Endothelial cell (in vitro differentiated cells): Measurements from ENCODE around the gene MFSD12. TPM values are rescaled to one million over a fixed set of nuclear protein-coding genes. Genes with fewer than 3 reads are reported as not detected.

Experiments
- DNase-seq: peaks from one replicate; pipeline ENCODE4 v3.0.0; 2021; ENCODE audit warnings: low spot score
- H3K27ac Mint-ChIP-seq: one replicate; pipeline ENCODE4 v1.8.0; 2021; ENCODE audit warnings: mixed read lengths, inconsistent platforms; ENCODE audit not compliant: unreplicated experiment
- H3K27me3 Mint-ChIP-seq: one replicate; pipeline ENCODE4 v1.8.0; 2021; ENCODE audit warnings: mild to moderate bottlenecking, moderate library complexity, mixed read lengths, inconsistent platforms; ENCODE audit not compliant: unreplicated experiment
- H3K36me3 Mint-ChIP-seq: one replicate; pipeline ENCODE4 v1.8.0; 2021; ENCODE audit warnings: mild to moderate bottlenecking, low read depth, mixed read lengths, inconsistent platforms; ENCODE audit not compliant: unreplicated experiment
- H3K4me1 Mint-ChIP-seq: one replicate; pipeline ENCODE4 v1.8.0; 2021; ENCODE audit warnings: mild to moderate bottlenecking, mixed read lengths, inconsistent platforms; ENCODE audit not compliant: unreplicated experiment
- H3K4me3 Mint-ChIP-seq: one replicate; pipeline ENCODE4 v1.8.0; 2021; ENCODE audit warnings: mild to moderate bottlenecking, mixed read lengths, inconsistent platforms; ENCODE audit not compliant: unreplicated experiment
- H3K9me3 Mint-ChIP-seq: one replicate; pipeline ENCODE4 v1.8.0; 2021; ENCODE audit warnings: mixed read lengths, inconsistent platforms; ENCODE audit not compliant: unreplicated experiment
- total RNA-seq: library from RNA; stranded (reverse); fragmentation: NEBNext Ultra II Directional; extraction: Animal tissue kit (Norgen Biotek cat#: 25700); gene quantifications from one replicate; pipeline ENCODE4 v1.2.1, GENCODE V29; 2021; ENCODE audit not compliant: unreplicated experiment
- TF ChIP-seq, protein P1 (sequence below): fragments of 200-600 bp; sonication (generic); IDR thresholded peaks from one replicate; pipeline ENCODE4 v1.5.0; 2021; ENCODE audit warnings: antibody characterized with exemption; ENCODE audit not compliant: unreplicated experiment

MFSD12 gene
- total RNA-seq, 1 donor from 2014 or later, result 54.5 TPM

DNA sequence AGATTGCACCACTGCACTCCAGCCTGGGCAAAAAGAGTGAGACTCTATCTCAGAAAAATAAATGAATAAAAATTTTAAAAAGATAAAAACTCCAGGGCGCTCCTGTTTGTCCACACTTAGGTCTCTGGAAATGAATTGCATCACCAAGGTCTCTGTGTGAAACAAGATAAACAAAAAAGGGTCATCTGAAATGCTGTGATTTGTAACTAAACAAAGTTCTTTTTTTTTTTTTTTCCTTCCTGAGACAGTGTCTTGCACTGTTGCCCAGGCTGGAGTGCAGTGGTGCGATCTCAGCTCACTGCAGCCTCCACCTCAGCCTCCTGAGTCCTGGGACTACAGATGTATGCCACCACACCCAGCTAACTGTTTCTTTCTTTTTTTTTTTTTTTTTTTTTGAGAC, 39.7 kb downstream of the MFSD12 start:
- no peak overlapping the region for H3K4me3 Mint-ChIP-seq
- no peak overlapping the region for H3K27ac Mint-ChIP-seq
- no peaks in the 10 kb centered on the region for H3K4me1 Mint-ChIP-seq
- H3K9me3 Mint-ChIP-seq, result no peaks in the 10 kb centered on the region
- H3K27me3 Mint-ChIP-seq, result peaks cover 7% of the 10 kb centered on the region
- TF ChIP-seq, protein P1, sequence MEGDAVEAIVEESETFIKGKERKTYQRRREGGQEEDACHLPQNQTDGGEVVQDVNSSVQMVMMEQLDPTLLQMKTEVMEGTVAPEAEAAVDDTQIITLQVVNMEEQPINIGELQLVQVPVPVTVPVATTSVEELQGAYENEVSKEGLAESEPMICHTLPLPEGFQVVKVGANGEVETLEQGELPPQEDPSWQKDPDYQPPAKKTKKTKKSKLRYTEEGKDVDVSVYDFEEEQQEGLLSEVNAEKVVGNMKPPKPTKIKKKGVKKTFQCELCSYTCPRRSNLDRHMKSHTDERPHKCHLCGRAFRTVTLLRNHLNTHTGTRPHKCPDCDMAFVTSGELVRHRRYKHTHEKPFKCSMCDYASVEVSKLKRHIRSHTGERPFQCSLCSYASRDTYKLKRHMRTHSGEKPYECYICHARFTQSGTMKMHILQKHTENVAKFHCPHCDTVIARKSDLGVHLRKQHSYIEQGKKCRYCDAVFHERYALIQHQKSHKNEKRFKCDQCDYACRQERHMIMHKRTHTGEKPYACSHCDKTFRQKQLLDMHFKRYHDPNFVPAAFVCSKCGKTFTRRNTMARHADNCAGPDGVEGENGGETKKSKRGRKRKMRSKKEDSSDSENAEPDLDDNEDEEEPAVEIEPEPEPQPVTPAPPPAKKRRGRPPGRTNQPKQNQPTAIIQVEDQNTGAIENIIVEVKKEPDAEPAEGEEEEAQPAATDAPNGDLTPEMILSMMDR, result no peak
- no peak for DNase-seq
- peaks cover 5% of the 10 kb centered on the region for H3K36me3 Mint-ChIP-seq

DNA sequence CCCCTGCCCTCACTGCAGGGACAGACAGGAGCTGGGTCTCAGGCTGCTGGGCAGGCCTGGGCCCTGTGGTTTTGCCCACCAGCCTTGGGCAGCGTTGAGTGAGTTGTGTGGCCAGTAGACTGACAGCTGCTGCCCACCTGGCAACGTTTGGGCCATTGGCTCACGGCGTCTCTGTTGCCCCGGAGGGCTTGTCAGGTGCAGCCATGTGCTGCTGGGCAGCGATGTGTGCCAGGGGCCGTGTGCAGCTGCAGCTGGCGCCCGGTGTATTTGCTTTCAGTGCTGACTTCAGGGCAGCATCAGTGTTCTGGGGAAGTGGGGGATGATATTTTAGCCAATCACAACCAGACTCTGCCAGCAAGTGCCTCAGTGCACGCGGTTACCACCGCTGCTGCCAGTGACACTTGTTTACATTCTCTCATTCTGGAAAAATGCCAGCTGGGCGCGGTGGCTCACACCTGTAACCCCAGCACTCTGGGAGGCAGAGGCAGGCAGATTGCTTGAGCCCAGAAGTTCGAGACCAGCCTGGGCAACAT, 40.6 kb downstream of the MFSD12 start:
- H3K27me3 Mint-ChIP-seq, result peaks cover 7% of the 10 kb centered on the region
- no peak overlapping the region for H3K4me3 Mint-ChIP-seq
- no peaks in the 10 kb centered on the region for H3K4me1 Mint-ChIP-seq
- peaks cover 5% of the 10 kb centered on the region for H3K36me3 Mint-ChIP-seq
- DNase-seq, result no peak
- no peaks in the 10 kb centered on the region for H3K9me3 Mint-ChIP-seq
- TF ChIP-seq, protein P1, result no peak
- no peak overlapping the region for H3K27ac Mint-ChIP-seq

DNA sequence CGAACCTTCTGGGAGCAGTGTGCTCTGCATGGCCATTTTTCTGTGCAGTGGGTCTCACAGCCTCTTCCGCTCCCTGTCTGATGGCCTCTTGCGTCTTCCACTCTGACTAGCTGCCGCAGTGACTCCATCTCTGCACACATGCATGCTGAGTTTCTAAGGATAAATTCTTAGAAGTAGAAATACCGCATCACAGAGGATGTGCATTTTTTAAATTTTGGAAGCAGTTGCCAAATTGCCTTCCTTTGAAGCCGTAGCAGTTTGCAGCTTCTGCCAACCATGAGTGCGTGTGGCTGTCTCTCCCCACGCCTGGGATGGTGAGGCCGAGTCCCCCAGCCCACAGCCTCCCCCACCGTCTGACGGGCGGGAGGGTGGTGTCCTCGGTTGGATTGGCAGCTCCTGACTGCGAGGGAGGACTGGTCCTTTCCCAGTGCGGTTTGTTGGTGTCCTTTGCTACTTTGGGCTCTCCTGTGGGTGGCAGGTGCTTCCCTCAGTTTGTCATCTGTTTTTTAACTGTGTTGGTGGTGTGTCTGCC, 41.4 kb downstream of the MFSD12 start:
- DNase-seq, result no peak
- TF ChIP-seq, protein P1, result no peak
- peaks cover 7% of the 10 kb centered on the region for H3K27me3 Mint-ChIP-seq
- peaks cover 5% of the 10 kb centered on the region for H3K36me3 Mint-ChIP-seq
- no peaks in the 10 kb centered on the region for H3K9me3 Mint-ChIP-seq
- H3K4me1 Mint-ChIP-seq, result no peaks in the 10 kb centered on the region
- no peak overlapping the region for H3K27ac Mint-ChIP-seq
- no peak overlapping the region for H3K4me3 Mint-ChIP-seq

DNA sequence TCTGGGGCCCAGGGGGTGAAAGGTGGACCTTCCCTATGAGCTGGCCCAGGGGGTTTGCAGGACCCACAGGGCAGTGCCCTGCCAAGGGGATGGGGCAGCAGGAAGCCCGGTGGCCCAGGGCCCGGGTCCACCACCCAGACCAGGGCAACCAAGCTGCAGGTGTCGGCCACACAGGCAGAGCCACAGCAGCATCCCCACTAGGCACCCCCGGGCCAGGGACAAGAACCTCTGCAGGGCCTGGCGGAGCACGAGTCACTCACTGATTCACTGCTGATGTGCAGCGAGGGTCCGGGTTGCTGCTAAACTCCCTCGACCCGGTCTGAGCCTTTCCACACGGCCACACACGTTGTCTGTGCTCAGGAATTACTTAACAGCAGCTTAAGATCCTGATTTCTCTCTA, 42.5 kb downstream of the MFSD12 start:
- TF ChIP-seq, protein P1, result no peak
- Mint-ChIP-seq H3K9me3 (no peaks in the 10 kb centered on the region), H3K4me1 (no peaks in the 10 kb centered on the region), H3K27me3 (peaks cover 7% of the 10 kb centered on the region), H3K36me3 (peaks cover 10% of the 10 kb centered on the region), H3K4me3 (no peak overlapping the region), H3K27ac (no peak overlapping the region)
- no peak for DNase-seq

DNA sequence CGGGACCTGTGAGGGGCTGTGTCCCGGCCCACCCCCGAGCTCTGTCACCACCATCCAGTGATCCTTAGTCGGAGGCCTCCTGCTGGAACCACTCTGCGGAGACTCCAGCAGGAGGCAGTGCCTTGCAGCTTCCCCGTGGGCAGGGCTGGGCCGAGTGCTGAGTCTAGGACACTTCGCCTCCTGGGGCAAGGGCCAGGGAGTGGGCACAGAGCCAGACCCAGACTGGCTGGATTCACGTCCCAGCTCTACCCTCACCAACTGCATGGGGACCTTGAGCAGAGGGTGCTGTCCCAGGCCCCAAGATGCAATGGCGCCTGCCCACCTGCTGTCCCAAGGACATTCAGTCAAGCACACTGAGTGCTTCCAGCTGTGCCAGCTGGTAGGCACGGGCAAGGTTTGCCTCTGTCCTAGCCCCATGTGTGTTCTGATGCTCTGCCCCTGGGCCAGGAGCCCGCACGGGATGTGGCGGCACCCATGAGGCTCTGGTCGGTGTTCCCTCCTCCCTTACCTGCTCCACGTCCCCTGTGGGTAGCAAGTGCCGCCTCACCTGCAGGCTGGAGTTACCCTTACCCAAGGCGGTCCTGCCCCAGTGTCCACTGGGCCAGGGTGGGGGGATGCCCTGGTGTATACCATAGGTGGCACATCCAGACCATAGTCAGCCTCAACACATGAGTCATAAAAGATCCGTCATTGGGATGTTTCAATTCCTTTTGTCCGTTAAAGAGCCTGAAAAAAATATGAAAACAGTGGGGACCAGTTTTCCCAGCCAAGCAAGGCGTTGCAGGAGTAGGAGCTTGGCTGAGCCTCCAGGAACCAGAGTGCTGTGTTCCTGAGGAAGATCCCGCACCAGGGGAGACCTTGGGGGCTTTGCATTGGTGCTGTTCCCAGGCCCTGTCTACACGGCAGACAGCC, 43.9 kb downstream of the MFSD12 start:
- Mint-ChIP-seq H3K36me3 (peaks cover 20% of the 10 kb centered on the region), H3K27me3 (peaks cover 9% of the 10 kb centered on the region), H3K27ac (no peak overlapping the region), H3K4me3 (no peak overlapping the region), H3K9me3 (no peaks in the 10 kb centered on the region), H3K4me1 (no peaks in the 10 kb centered on the region)
- no peak for DNase-seq
- TF ChIP-seq, protein P1, result no peak
